ENCODE data around the gene DOK6.
"Not testable (repeated sequence)": the region's sequence is repeated elsewhere in the genome, so short reads cannot be mapped to it uniquely, and the experiment has no call there.

- not testable (repeated sequence) for TF ChIP-seq NFYB (IDR thresholded peaks at IDR 0.05; ENCODE audit: insufficient read depth, low read depth, low read length); BCL11A (IDR thresholded peaks at IDR 0.05; ENCODE audit: low read depth, low read length); POLR2A (IDR thresholded peaks at IDR 0.05; ENCODE audit: low read depth, low read length); SMC3 (IDR thresholded peaks at IDR 0.05; ENCODE audit: borderline replicate concordance, low read length); YBX1 (IDR thresholded peaks at IDR 0.05)
These were observed 434.3 kb downstream of the DOK6 start for GRCh38 chr18:69834980-69835379.
